ENCODE measurements around the gene ELMO3. TPM values are rescaled to one million over a fixed set of nuclear protein-coding genes. Genes with fewer than 3 reads are reported as not detected.

The ELMO3 gene
- total RNA-seq, 1 experiment from 2014 or later, result 8.6 TPM

GRCh38 chr16:67201411-67202345, 2.7 kb downstream of the ELMO3 start:
- peaks cover 8 to 44% (median 19%) of the 10 kb centered on the region in 3 experiments; a peak in 6 of 7 replicates for H3K36me3 Mint-ChIP-seq (ENCODE audit: insufficient read depth in 1 of 3, low read depth in 3 of 3)
- H3K4me2 ChIP-seq (ENCODE audit: insufficient read depth, insufficient read length, low read length), result no peak overlapping the region
- H4K91ac ChIP-seq (ENCODE audit: insufficient read length, low read depth, low read length), result no peak overlapping the region
- H3K27ac ChIP-seq (ENCODE audit: insufficient read length, low read depth, low read length), result no peak overlapping the region
- H3K27me3 ChIP-seq (ENCODE audit: insufficient read depth, low read length), result no peaks in the 10 kb centered on the region
- no peak for TF ChIP-seq CTCF (conservative IDR thresholded peaks at IDR 0.05)
- H2BK12ac ChIP-seq (ENCODE audit: insufficient read length, low read depth, low read length), result no peak overlapping the region
- no peaks in the 10 kb centered on the region for H3K9me3 Mint-ChIP-seq
- H4K5ac ChIP-seq (ENCODE audit: insufficient read length, low read depth, low read length), result no peak overlapping the region
- no peak overlapping the region for H3K27ac Mint-ChIP-seq
- DNase-seq, result no peak
- no peaks in the 10 kb centered on the region for H3K4me1 ChIP-seq (ENCODE audit: insufficient read depth, low read length)
- H3K23me2 ChIP-seq (ENCODE audit: insufficient read length, low read depth, low read length, poor library complexity, severe bottlenecking), result no peaks in the 10 kb centered on the region
- H3K14ac ChIP-seq (ENCODE audit: insufficient read depth, low read length), result no peak overlapping the region
- H2BK5ac ChIP-seq (ENCODE audit: insufficient read length, low read length), result no peak overlapping the region
- no peak overlapping the region for H2BK120ac ChIP-seq (ENCODE audit: low read depth, low read length, poor library complexity, severe bottlenecking)
- H3K9ac ChIP-seq (ENCODE audit: extremely low read depth, insufficient read length, low read length), result no peak overlapping the region
- H3K23ac ChIP-seq (ENCODE audit: insufficient read length, low read depth, low read length), result no peak overlapping the region
- H4K20me1 ChIP-seq (ENCODE audit: control insufficient read depth, insufficient read depth, insufficient read length), result no peaks in the 10 kb centered on the region
- WGBS (ENCODE audit: extremely low coverage, insufficient read length, low lambda C conversion rate), result no CpG with 5 or more reads among the region's 40 CpGs
- H2BK15ac ChIP-seq (ENCODE audit: low read depth, low read length), result no peak overlapping the region
- no peak overlapping the region for H2AK5ac ChIP-seq (ENCODE audit: insufficient read length, low read length)
- no peaks in the 10 kb centered on the region for H3K79me1 ChIP-seq (ENCODE audit: insufficient read depth, low read depth, low read length, poor library complexity, severe bottlenecking)
- H3T11ph ChIP-seq (ENCODE audit: low read length), result no peak overlapping the region
- H3K4ac ChIP-seq (ENCODE audit: low read depth, low read length), result no peak overlapping the region
- 0 out of 2 replicates have a peak, but pooled peaks cover 3% of the 10 kb centered on the region for H3K27me3 Mint-ChIP-seq (ENCODE audit: low read depth)
- H4K8ac ChIP-seq (replicated peaks; ENCODE audit: insufficient read length, low read depth, low read length), result no peak overlapping the region
- no peaks in the 10 kb centered on the region for H3K79me2 ChIP-seq (ENCODE audit: insufficient read depth, low read length)
- no peak overlapping the region for H3K56ac ChIP-seq (ENCODE audit: insufficient read length, low read depth, low read length)
- H3K4me1 Mint-ChIP-seq, result peaks cover 13 to 15% of the 10 kb centered on the region in 2 experiments
- H3K18ac ChIP-seq (ENCODE audit: insufficient read length, low read depth, low read length), result no peak overlapping the region
- no peaks in the 10 kb centered on the region for H3K9me3 ChIP-seq (ENCODE audit: control insufficient read depth, low read depth, low read length)
- H3K4me3 Mint-ChIP-seq, result no peak overlapping the region
- no peak overlapping the region for H2BK20ac ChIP-seq (ENCODE audit: low read depth, low read length, poor library complexity, severe bottlenecking)
- H2AFZ ChIP-seq (ENCODE audit: low read length), result no peak overlapping the region

Measured in H9 (cell line).